Stimulated activated CD8-positive, alpha-beta memory T cell treated with anti-CD3 and anti-CD28 coated beads, Interleukin-2, amount 100 ng/mL, for 1 hour (primary cell): Measurements from ENCODE around the gene RNASE8.

ENCODE experiments used
- DNase-seq, 2 donors: peaks; one replicate each; pipeline ENCODE4 v3.0.0-alpha.2; 2020; ENCODE audit warnings: low read depth in 2 of 2

Gene RNASE8

GRCh38 chr14:21091821-21092272, 34.2 kb downstream of the RNASE8 start:
- no peak for DNase-seq

GRCh38 chr14:21092273-21093011, 34.8 kb downstream of the RNASE8 start:
- DNase-seq = peak; percentile 85

GRCh38 chr14:21093018-21093417, 35.4 kb downstream of the RNASE8 start:
- DNase-seq = no peak

GRCh38 chr14:21093769-21094681, 36.4 kb downstream of the RNASE8 start:
- DNase-seq = no peak

- DNase-seq = no peak
These were observed 38.0 kb downstream of the RNASE8 start for GRCh38 chr14:21095430-21096205.

- no peak for DNase-seq
These were observed 38.8 kb downstream of the RNASE8 start for GRCh38 chr14:21096438-21096837.

GRCh38 chr14:21096978-21097635, 39.5 kb downstream of the RNASE8 start:
- no peak for DNase-seq

GRCh38 chr14:21097636-21098075, 40.0 kb downstream of the RNASE8 start:
- no peak for DNase-seq

GRCh38 chr14:21098076-21098891, 40.7 kb downstream of the RNASE8 start, which contains the start of gene ZNF219:
ZNF219 (minus strand) TSS chr14:21098655; CDS start chr14:21093591, 5,064 bp downstream.
- no peak for DNase-seq

GRCh38 chr14:21098892-21099595, 41.4 kb downstream of the RNASE8 start:
- DNase-seq = no peak

GRCh38 chr14:21099596-21099985, 42.0 kb downstream of the RNASE8 start:
- no peak for DNase-seq

GRCh38 chr14:21100931-21101330, 43.3 kb downstream of the RNASE8 start, which contains the start of gene TMEM253:
TMEM253 (plus strand) TSS chr14:21101066; CDS start chr14:21101344, 278 bp downstream.
- DNase-seq = no peak

GRCh38 chr14:21101802-21102413, 44.3 kb downstream of the RNASE8 start:
- no peak for DNase-seq

- no peak for DNase-seq
These were observed 45.1 kb downstream of the RNASE8 start for GRCh38 chr14:21102521-21103410.

GRCh38 chr14:21103411-21103709, 45.7 kb downstream of the RNASE8 start:
- no peak for DNase-seq

GRCh38 chr14:21103710-21104447, 46.3 kb downstream of the RNASE8 start:
- peak; percentile 80 to 88 for DNase-seq

- peak; percentile 30 to 43 for DNase-seq
These were observed 46.9 kb downstream of the RNASE8 start for GRCh38 chr14:21104448-21105060.
